Fibroblast of pulmonary artery (primary cell): ENCODE measurements around the gene PHLPP2.

Source experiments
- DNase-seq: peaks from one replicate; pipeline ENCODE4 v3.0.0-alpha.2; 2010; ENCODE audit warnings: low read depth
- H3K4me3 ChIP-seq: replicated peaks from 2 replicates; pipeline ENCODE4 v1.5.1; 2011; ENCODE audit warnings: low read depth, mild to moderate bottlenecking, control low read depth, low read length, moderate library complexity
- CTCF ChIP-seq: IDR thresholded peaks from 2 replicates; pipeline ENCODE4 v1.5.1; 2011; ENCODE audit warnings: mild to moderate bottlenecking, control low read depth, low read length, inconsistent platforms; ENCODE audit errors: missing control alignments

PHLPP2 gene

GRCh38 chr16:71671165-71671564 lies 53.3 kb downstream of the PHLPP2 start:
- no peak for TF ChIP-seq CTCF
- no peak for DNase-seq
- H3K4me3 ChIP-seq = no peak overlapping the region

DNA sequence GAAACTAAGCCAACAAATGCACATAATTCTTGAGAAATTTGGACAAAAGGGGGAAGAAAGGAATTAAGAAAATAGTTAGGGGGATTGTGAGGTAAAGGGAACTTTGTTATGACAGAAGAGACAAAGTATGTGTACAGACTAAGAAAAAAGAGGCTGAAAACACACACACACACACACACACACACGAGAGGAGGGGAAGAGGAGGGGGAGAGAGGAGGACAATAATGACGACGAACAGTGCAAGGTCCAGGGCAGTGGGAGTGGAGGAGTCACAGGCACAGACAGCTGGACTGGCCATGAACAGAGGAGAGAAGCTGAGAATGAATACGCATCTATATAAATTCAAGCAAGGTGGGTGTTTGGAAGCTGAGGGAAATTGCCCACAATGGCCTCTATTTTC lies 54.0 kb downstream of the PHLPP2 start:
- TF ChIP-seq CTCF = no peak
- no peak overlapping the region for H3K4me3 ChIP-seq
- DNase-seq = no peak

DNA sequence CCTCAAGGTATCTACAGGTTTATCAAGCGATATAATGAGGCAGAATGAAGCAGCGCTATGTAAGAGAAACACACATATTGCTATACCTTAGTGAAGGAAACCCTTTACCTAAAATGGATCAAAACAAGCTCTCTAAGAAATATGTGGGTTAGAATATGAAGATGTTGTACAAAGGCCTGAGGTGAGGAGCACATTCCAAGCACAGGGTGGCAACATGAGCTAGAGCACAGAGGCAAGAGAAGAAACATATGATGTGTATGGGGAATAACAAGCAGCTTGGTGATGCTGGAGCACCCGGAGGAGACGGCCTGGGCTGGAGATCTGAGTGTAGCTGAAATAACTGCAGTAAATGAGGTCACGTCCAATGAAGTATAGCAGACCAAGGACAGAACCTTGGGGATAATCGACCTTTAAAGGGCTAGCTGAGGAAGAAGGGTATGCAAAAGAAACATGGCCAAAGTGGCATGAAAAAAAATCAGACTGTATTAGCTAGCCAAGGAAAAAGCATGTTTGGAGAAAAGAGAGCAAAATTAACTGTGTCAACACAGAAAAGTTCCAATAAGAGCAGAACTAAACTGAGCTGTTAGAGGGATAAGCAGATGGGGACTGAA lies 54.5 kb downstream of the PHLPP2 start:
- no peak for TF ChIP-seq CTCF
- H3K4me3 ChIP-seq = no peak overlapping the region
- DNase-seq = no peak

DNA sequence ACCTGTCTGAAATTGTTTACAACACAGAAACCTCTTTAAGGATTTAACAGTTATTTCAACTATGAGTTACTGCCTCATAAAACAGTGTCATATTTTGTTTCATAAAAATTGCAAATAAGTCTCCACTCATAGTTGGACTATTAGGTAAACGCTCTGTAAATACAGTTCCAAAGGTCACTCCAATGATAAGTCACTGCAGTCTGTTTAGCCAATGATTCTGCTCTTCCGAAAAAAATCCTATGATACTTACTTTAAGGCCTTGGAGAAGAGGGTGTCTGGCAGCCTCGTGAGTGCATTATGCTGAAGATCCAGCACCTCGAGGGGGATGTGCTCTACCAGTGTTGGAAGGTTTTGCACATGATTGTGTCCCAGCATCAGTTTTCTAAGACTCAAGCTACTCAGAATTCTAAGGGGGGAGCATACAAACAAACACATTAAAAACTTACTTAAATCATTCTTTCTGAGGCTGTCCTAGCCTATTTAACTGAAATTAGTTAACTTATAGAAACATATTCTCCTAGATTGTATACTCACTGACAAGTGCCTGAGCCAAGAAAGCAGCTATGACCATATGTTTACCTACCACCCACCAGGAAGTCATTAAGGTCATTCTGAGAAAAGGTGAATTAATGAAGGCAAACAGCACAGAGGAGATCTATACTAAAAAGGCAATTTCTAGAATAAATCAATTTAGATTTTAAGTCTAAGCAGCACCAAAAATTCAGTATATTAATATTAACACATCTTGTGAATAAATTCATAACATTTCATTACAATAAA lies 57.4 kb downstream of the PHLPP2 start:
- TF ChIP-seq CTCF = no peak
- DNase-seq = no peak
- no peak overlapping the region for H3K4me3 ChIP-seq

DNA sequence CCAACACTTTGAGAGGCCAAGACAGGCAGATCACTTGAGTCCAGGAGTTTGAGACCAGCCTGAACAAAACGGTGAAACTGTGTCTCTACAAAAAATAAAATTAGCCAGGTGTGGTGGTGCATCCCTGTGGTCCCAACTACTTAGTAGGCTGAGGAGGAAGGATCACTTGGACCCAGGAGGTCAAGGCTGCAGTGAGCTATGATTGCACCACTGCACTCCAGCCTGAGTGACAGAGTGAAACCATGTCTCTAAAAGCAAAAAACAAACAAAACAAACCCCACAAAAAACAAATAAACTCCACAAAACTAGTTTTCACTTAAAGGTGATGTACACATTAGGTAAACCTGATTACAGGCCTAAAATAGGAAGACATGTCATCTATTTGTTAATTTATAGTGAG lies 58.2 kb downstream of the PHLPP2 start:
- no peak for TF ChIP-seq CTCF
- no peak for DNase-seq

DNA sequence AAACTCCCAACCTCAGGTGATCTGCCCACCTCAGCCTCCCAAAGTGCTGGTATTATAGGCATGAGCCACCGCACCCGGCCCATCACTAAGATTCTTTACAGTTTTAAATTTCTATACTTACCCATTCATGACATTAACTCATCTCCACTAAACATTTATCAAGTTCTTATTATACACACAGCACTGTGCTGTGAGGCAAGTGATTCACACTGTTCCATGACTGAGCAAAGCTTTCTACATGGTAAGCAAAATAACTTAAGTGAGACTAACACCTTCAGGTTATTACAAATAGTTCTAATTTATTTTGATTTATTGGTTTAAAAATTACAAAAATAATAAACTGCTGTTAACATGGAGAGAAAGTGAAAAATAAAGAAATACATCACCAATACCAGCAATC lies 65.0 kb downstream of the PHLPP2 start:
- no peak for TF ChIP-seq CTCF
- no peak for DNase-seq

More for the DNA sequence above, 58.2 kb downstream of the PHLPP2 start:
- no peak overlapping the region for H3K4me3 ChIP-seq

DNA sequence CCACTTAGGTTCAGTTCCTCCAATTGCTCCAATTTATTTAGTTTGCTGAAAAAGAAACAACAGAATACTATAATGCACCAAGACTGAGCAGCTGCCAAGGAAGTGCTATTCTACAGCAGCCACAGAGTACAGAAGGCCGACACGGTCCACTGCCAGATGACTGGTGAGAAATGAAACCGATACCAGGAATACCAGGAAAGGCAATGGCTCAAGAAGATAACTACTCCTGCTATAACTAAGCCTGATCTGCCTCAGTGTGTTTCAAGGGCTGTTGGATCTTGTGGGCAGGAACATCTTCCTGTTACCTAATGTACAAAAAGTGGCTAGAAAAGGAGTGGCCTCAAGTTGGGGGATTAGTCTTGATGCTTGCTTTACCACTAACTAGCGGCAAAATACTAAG lies 65.7 kb downstream of the PHLPP2 start:
- no peak overlapping the region for H3K4me3 ChIP-seq
- TF ChIP-seq CTCF = no peak
- DNase-seq = no peak

More for the DNA sequence above, 65.0 kb downstream of the PHLPP2 start:
- H3K4me3 ChIP-seq = no peak overlapping the region
